Erythroblast (primary cell): ENCODE results near the gene GPC3.

Experiments
- GATA1 ChIP-seq: IDR thresholded peaks from 2 replicates; pipeline ENCODE4 v1.6.1; 2011; ENCODE audit warnings: low read depth, mild to moderate bottlenecking, control low read depth, low read length, moderate library complexity
- POLR2A ChIP-seq: IDR thresholded peaks from 2 replicates; pipeline ENCODE4 v1.6.1; 2011; ENCODE audit warnings: mild to moderate bottlenecking, low read length

GRCh38 chrX:133661962-133662839, 323.2 kb downstream of the GPC3 start:
- TF ChIP-seq POLR2A (no peak), GATA1 (no peak)
